HCT116 (cell line): ENCODE measurements around the gene NCOA6. TPM values are rescaled to one million over a fixed set of nuclear protein-coding genes. Genes with fewer than 3 reads are reported as not detected.

Source experiments
- ATAC-seq: fragments of 200-7000 bp; cut with Tn5 transposase; 2 replicates; pipeline ENCODE4 v1.9.1; 2020; ENCODE audit warnings: mild to moderate bottlenecking, moderate library complexity
- BruUV-seq: library from RNA; stranded (reverse); fragments of 400-500 nt; replicated peaks from 2 replicates; lab custom pipeline; 2021; lab: Mats Ljungman, UMichigan
- CTCF ChIA-PET: fragments of 300-600 bp; sonication (Branson Sonifier 250); formaldehyde crosslinking; loops from one replicate; lab custom pipeline; 2021; ENCODE audit warnings: antibody characterized with exemption; lab: Charles Lee
- POLR2A ChIA-PET: fragments of 300-600, 350-600 bp; sonication (Branson Sonifier 250); formaldehyde crosslinking; loops from one replicate; lab custom pipeline; 2021; ENCODE audit warnings: antibody characterized with exemption; lab: Charles Lee
- RAD21 ChIA-PET, 2 experiments: fragments of 300-600 bp; sonication (Branson Sonifier 250); formaldehyde crosslinking; loops; one replicate each; lab custom pipeline; 2023; ENCODE audit warnings: low total read pairs in 2 of 2; ENCODE audit not compliant: uncharacterized antibody in 2 of 2, unreplicated experiment in 2 of 2, low non-redundant PET in 1 of 2; lab: Charles Lee
- DNase-seq: peaks from one replicate; pipeline ENCODE4 v3.0.0-alpha.2; 2010; ENCODE audit warnings: low read depth, low spot score
- H2AFZ ChIP-seq: fragments of 200-600 bp; shearing (Covaris generic), sonication (generic); 2 replicates; pipeline ENCODE4 v1.6.1; 2017; ENCODE audit warnings: low read depth, mixed run types, mixed read lengths, antibody characterized with exemption, low read length; ENCODE audit not compliant: poor library complexity, severe bottlenecking
- H3K27ac ChIP-seq: 2 replicates; pipeline ENCODE4 v1.5.1; 2012; ENCODE audit warnings: low read depth, low read length
- H3K27me3 ChIP-seq: fragments of 200-600 bp; sonication (generic); 2 replicates; pipeline ENCODE4 v1.6.1; 2016; ENCODE audit warnings: mixed run types, low read length, mixed read lengths; ENCODE audit not compliant: insufficient read depth
- H3K36me3 ChIP-seq, 2 experiments: fragments of 200-500 bp in 1 of 2; fragments of 200-600 bp in 1 of 2; sonication (Bioruptor generic) in 1 of 2; sonication (generic) in 1 of 2; 2 replicates each; pipeline versions ENCODE4 v1.5.1 to v1.6.1; 2014 to 2016; ENCODE audit warnings: low read length in 2 of 2, inconsistent platforms in 1 of 2, mixed read lengths in 1 of 2, mixed run types in 1 of 2; ENCODE audit not compliant: insufficient read depth in 2 of 2, control insufficient read depth in 1 of 2
- H3K4me1 ChIP-seq, 2 experiments: fragments of 200-600 bp in 1 of 2; sonication (generic) in 1 of 2; 2 replicates each; pipeline versions ENCODE4 v1.5.1 to v1.6.1; 2012 to 2017; ENCODE audit warnings: low read length in 2 of 2, inconsistent platforms in 1 of 2, mild to moderate bottlenecking in 1 of 2, mixed read lengths in 1 of 2, mixed run types in 1 of 2, moderate library complexity in 1 of 2; ENCODE audit not compliant: insufficient read depth in 2 of 2, control insufficient read depth in 1 of 2
- H3K4me2 ChIP-seq: fragments of 200-600 bp; sonication (generic); 2 replicates; pipeline ENCODE4 v1.6.1; 2017; ENCODE audit warnings: mixed run types, low read length, mixed read lengths
- H3K4me3 ChIP-seq, 2 experiments: fragments of 200-600 bp in 1 of 2; sonication (generic) in 1 of 2; replicated peaks in 1 of 2; 2 replicates each; pipeline ENCODE4 v1.5.1; 2011 to 2016; ENCODE audit warnings: low read length in 2 of 2, control low read depth in 1 of 2, low read depth in 1 of 2, mild to moderate bottlenecking in 1 of 2, mixed read lengths in 1 of 2, mixed run types in 1 of 2
- H3K79me2 ChIP-seq: fragments of 200-600 bp; sonication (generic); 2 replicates; pipeline ENCODE4 v1.6.1; 2017; ENCODE audit warnings: mild to moderate bottlenecking, mixed run types, low read length, moderate library complexity, mixed read lengths; ENCODE audit not compliant: insufficient read depth
- H3K9ac ChIP-seq: fragments of 200-600 bp; sonication (generic); 2 replicates; pipeline ENCODE4 v1.6.1; 2016; ENCODE audit warnings: low read length, mixed read lengths
- H3K9me2 ChIP-seq: fragments of 200-600 bp; sonication (generic), shearing (Covaris generic); 2 replicates; pipeline ENCODE4 v1.6.1; 2017; ENCODE audit warnings: mixed run types, mild to moderate bottlenecking, moderate library complexity; ENCODE audit not compliant: insufficient read depth
- H3K9me3 ChIP-seq, 2 experiments: fragments of 200-500 bp in 1 of 2; fragments of 200-600 bp in 1 of 2; sonication (Bioruptor generic) in 1 of 2; sonication (generic) in 1 of 2; 2 replicates each; pipeline ENCODE4 v1.6.1; 2014 to 2017; ENCODE audit warnings: low read length in 2 of 2, mixed read lengths in 2 of 2, inconsistent platforms in 1 of 2, low read depth in 1 of 2, mild to moderate bottlenecking in 1 of 2, mixed run types in 1 of 2, moderate library complexity in 1 of 2; ENCODE audit not compliant: control insufficient read depth in 1 of 2, insufficient read depth in 1 of 2
- H4K20me1 ChIP-seq: fragments of 200-600 bp; sonication (generic), shearing (Covaris generic); 2 replicates; pipeline ENCODE4 v1.6.1; 2017; ENCODE audit warnings: mixed run types, mild to moderate bottlenecking, moderate library complexity; ENCODE audit not compliant: insufficient read depth
- CEBPB ChIP-seq: IDR thresholded peaks from 2 replicates; pipeline ENCODE4 v1.6.1; 2012; ENCODE audit warnings: low read depth
- EGR1 ChIP-seq: IDR thresholded peaks from 2 replicates; pipeline ENCODE4 v1.6.1; 2012; ENCODE audit warnings: low read depth
- ELF1 ChIP-seq: IDR thresholded peaks from 2 replicates; pipeline ENCODE4 v1.6.1; 2012; ENCODE audit warnings: low read depth, borderline replicate concordance
- EZH2 ChIP-seq: fragments of 200-600 bp; sonication (generic); IDR thresholded peaks from 2 replicates; pipeline ENCODE4 v1.6.1; 2017; ENCODE audit warnings: antibody characterized with exemption, mixed run types
- EZH2phosphoT487 ChIP-seq: fragments of 200-600 bp; IDR thresholded peaks from 2 replicates; pipeline ENCODE4 v1.6.1; 2018; ENCODE audit warnings: antibody characterized with exemption, borderline replicate concordance
- FOSL1 ChIP-seq: IDR thresholded peaks from 2 replicates; pipeline ENCODE4 v1.6.1; 2012; ENCODE audit warnings: low read depth
- MAX ChIP-seq: IDR thresholded peaks from 2 replicates; pipeline ENCODE4 v1.6.1; 2012
- POLR2A ChIP-seq: IDR thresholded peaks from 2 replicates; pipeline ENCODE4 v1.7.0; 2011; ENCODE audit warnings: borderline replicate concordance; ENCODE audit not compliant: insufficient read depth, insufficient read length; ENCODE audit errors: extremely low read depth
- POLR2AphosphoS5 ChIP-seq: IDR thresholded peaks from 2 replicates; pipeline ENCODE4 v1.6.1; 2011; ENCODE audit warnings: mild to moderate bottlenecking, low read depth, low read length, moderate library complexity
- RAD21 ChIP-seq: IDR thresholded peaks from 2 replicates; pipeline ENCODE4 v1.6.1; 2012; ENCODE audit warnings: low read depth, mild to moderate bottlenecking
- REST ChIP-seq: IDR thresholded peaks from 2 replicates; pipeline ENCODE4 v1.6.1; 2012; ENCODE audit warnings: low read depth
- SIN3A ChIP-seq: IDR thresholded peaks from 2 replicates; pipeline ENCODE4 v1.6.1; 2012; ENCODE audit warnings: low read depth
- SRF ChIP-seq: IDR thresholded peaks from 2 replicates; pipeline ENCODE4 v1.6.1; 2012; ENCODE audit warnings: low read depth
- TCF7L2 ChIP-seq: IDR thresholded peaks from 2 replicates; pipeline ENCODE4 v1.7.0; 2011; ENCODE audit warnings: borderline replicate concordance, inconsistent platforms; ENCODE audit not compliant: insufficient read depth, insufficient read length; ENCODE audit errors: extremely low read depth
- YY1 ChIP-seq: IDR thresholded peaks from 2 replicates; pipeline ENCODE4 v1.6.1; 2011; ENCODE audit warnings: low read length, low read depth, moderate library complexity, mild to moderate bottlenecking; ENCODE audit not compliant: insufficient replicate concordance; ENCODE audit errors: extremely low read depth
- ZFX ChIP-seq: fragments of 450-650 bp; IDR thresholded peaks from 2 replicates; pipeline ENCODE4 v1.6.1; 2017
- ZNF274 ChIP-seq: fragments of 200-500 bp; sonication (Bioruptor generic); IDR thresholded peaks from 2 replicates; pipeline ENCODE4 v1.6.1; 2014; ENCODE audit warnings: mild to moderate bottlenecking, low read depth, low read length, inconsistent platforms
- intact Hi-C: fragments of 100-400 bp; cut with micrococcal nuclease; formaldehyde crosslinking; loops from 2 replicates; pipeline ENCODE4 v1.10.0; 2022
- total RNA-seq: library from RNA; stranded (reverse); gene quantifications from one replicate; pipeline ENCODE4 v1.2.1, GENCODE V29; 2021; ENCODE audit not compliant: unreplicated experiment

The NCOA6 gene
- total RNA-seq, 1 experiment from 2014 or later: 24.8 TPM

- BruUV-seq: no TSS peak
- H4K20me1 ChIP-seq: no peaks in the 10 kb centered on the region
- ChIA-PET CTCF (no interaction called here), RAD21 (no interaction called here), POLR2A (no interaction called here)
- ATAC-seq (no peak), DNase-seq (no peak)
- H3K36me3 ChIP-seq: no peaks in the 10 kb centered on the region
- no peak overlapping the region for H3K27ac ChIP-seq
- intact Hi-C loops: no loop called here
- H3K4me3 ChIP-seq: no peak overlapping the region
- H3K9me2 ChIP-seq: no peaks in the 10 kb centered on the region
- no peak for TF ChIP-seq EZH2phosphoT487
- no peak for TF ChIP-seq ZFX
- no peak for TF ChIP-seq POLR2AphosphoS5
- TF ChIP-seq EGR1: no peak
- no peak for TF ChIP-seq ZNF274
- no peak for TF ChIP-seq CEBPB
- TF ChIP-seq YY1: no peak
- TF ChIP-seq FOSL1: no peak
- TF ChIP-seq TCF7L2: no peak
- no peak for TF ChIP-seq EZH2
- no peak for TF ChIP-seq MAX
- no peak for TF ChIP-seq ELF1
- TF ChIP-seq SRF: no peak
- no peaks in the 10 kb centered on the region for H3K79me2 ChIP-seq
- no peak overlapping the region for H3K4me2 ChIP-seq
- H3K9ac ChIP-seq: no peak overlapping the region
- H3K9me3 ChIP-seq: no peaks in the 10 kb centered on the region
- no peaks in the 10 kb centered on the region for H3K4me1 ChIP-seq
- no peaks in the 10 kb centered on the region for H3K27me3 ChIP-seq
- H2AFZ ChIP-seq: no peak overlapping the region
Measured at GRCh38 chr20:34691838-34692237, 133.6 kb downstream of the NCOA6 start.

GRCh38 chr20:34689486-34689885 is 136.0 kb downstream of the NCOA6 start:
- H3K4me3 ChIP-seq: no peak overlapping the region
- no peak for DNase-seq
- H3K9me2 ChIP-seq: no peaks in the 10 kb centered on the region
- no peaks in the 10 kb centered on the region for H3K36me3 ChIP-seq
- no TSS peak for BruUV-seq
- H4K20me1 ChIP-seq: no peaks in the 10 kb centered on the region
- H3K9me3 ChIP-seq: no peaks in the 10 kb centered on the region
- H2AFZ ChIP-seq: no peak overlapping the region
- no peak overlapping the region for H3K4me2 ChIP-seq
- POLR2A ChIA-PET: no interaction called here
- H3K4me1 ChIP-seq: no peaks in the 10 kb centered on the region
- no peak overlapping the region for H3K9ac ChIP-seq
- no peak for ATAC-seq
- intact Hi-C loops: no loop called here
- H3K27me3 ChIP-seq: no peaks in the 10 kb centered on the region
- CTCF ChIA-PET: no interaction called here
- RAD21 ChIA-PET: no interaction called here
- H3K27ac ChIP-seq: no peak overlapping the region
- H3K79me2 ChIP-seq: no peaks in the 10 kb centered on the region
- TF ChIP-seq EZH2 (no peak), POLR2A (no peak), EGR1 (no peak), SRF (no peak), RAD21 (no peak), MAX (no peak), EZH2phosphoT487 (no peak), FOSL1 (no peak), REST (no peak), SIN3A (no peak)
